GM10248 (cell line): ENCODE data around the gene CHST15.

Source experiments
- CTCF ChIA-PET: fragments of 300-600 bp; sonication (Branson Sonifier 250); formaldehyde crosslinking; extraction: SDS; loops from one replicate; lab custom pipeline; 2021; ENCODE audit warnings: antibody characterized with exemption; lab: Yijun Ruan, JAX
- POLR2A ChIA-PET: fragments of 350-650 bp; sonication (Branson Sonifier 250); formaldehyde crosslinking; extraction: SDS; loops from one replicate; lab custom pipeline; 2020; ENCODE audit warnings: antibody characterized with exemption; lab: Yijun Ruan, JAX
- DNase-seq: peaks from one replicate; pipeline ENCODE4 v3.0.0; 2012; ENCODE audit errors: extremely low spot score
- CTCF ChIP-seq: IDR thresholded peaks from 2 replicates; pipeline ENCODE4 v1.5.1; 2012; ENCODE audit warnings: mild to moderate bottlenecking, low read depth; ENCODE audit errors: extremely low read depth, missing control alignments, control extremely low read depth

The CHST15 gene

DNA sequence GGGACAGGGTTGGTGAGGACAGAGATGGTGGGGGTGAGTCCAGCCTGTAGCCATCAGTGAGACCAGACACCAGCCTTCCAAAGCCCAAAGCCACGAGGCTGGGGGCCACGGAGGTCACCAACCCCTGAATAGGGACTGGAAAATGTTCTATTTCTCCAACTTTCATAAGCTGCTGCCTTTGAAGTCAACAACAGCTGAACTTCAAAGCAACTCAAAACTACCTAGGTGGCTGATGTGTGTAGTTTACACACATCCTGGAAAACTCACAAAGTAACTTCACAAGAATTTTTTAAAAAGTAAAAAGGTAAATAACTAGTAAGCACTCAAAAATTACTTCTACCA lies 88.8 kb downstream of the CHST15 start:
- ChIA-PET POLR2A (no interaction called here), CTCF (interaction anchor here (4.0 to 13.9 kb wide), 2 partner anchors 10 to 384 kb away, joined by 17 to 341 read pairs; no protein-coding TSS in a partner anchor)
- TF ChIP-seq CTCF, result no peak
- DNase-seq, result no peak

- no peak for TF ChIP-seq CTCF
- ChIA-PET POLR2A (no interaction called here), CTCF (interaction anchor here (4.0 to 13.9 kb wide), 2 partner anchors 9 to 384 kb away, joined by 17 to 341 read pairs; no protein-coding TSS in a partner anchor)
- no peak for DNase-seq
Measured at GRCh38 chr10:124003871-124004662, 89.3 kb downstream of the CHST15 start.

GRCh38 chr10:124003481-124003870 lies 89.9 kb downstream of the CHST15 start:
- CTCF ChIA-PET, result interaction anchor here (4.0 to 13.9 kb wide), 2 partner anchors 9 to 385 kb away, joined by 17 to 341 read pairs; no protein-coding TSS in a partner anchor
- POLR2A ChIA-PET, result no interaction called here

DNA sequence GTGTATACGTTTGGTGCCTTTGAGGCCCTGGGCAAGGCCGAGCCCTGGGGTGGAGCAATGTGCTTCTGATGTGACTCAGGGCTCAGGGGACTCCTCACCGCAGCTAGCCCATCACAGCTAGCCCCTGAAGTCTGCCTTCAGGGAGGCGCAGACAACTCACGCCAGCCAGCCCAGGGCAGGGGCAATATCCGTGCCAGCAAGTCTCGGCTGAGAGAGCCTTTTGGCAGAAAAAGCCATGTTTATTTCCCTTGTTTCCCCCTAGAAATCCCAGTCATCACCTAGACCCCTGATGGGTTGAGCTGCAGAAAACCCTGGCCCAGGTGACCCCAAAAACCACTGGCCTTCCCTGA lies 90.4 kb downstream of the CHST15 start:
- no peak for TF ChIP-seq CTCF
- ChIA-PET CTCF (interaction anchor here (1.0 to 13.9 kb wide), 3 partner anchors 8 to 385 kb away, joined by 3 to 341 read pairs (median 17); no protein-coding TSS in a partner anchor), POLR2A (no interaction called here)
- DNase-seq, result peak; percentile 7

More at GRCh38 chr10:124003481-124003870, 89.9 kb downstream of the CHST15 start:
- no peak for DNase-seq
- TF ChIP-seq CTCF, result no peak

DNA sequence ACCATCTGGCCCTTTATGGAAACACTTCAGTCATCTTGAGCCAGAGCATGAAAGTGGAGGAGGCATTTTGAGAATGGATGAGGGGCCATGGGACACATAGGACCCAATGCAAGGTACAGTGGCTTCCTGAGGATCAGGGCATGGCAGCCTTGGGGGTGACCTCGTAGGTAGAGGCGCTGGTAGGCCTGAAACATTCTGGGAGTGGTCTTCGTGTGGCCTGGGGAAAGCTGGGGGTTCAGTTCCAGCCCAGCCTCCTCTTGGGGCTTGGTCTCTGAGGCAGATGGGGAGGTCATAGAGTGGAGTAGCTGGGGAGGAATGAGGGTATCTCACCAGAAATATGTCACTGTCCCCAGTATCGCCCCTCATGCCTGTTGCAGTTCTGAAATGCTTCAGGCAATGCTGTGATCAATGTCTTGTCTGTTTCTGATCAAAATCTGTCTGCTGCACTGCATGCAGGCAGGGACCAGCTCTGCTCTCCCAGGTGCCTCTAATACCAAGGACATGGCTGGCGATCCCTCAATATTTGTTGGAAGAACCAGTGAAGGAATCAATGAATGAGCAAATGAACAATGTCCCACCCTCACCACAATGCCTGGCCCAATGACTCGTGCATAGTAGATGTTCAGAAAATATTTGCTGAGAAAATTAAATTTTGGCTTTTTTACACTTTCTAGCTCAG lies 90.9 kb downstream of the CHST15 start:
- ChIA-PET POLR2A (no interaction called here), CTCF (interaction anchor here (1.0 to 13.9 kb wide), 3 partner anchors 8 to 386 kb away, joined by 3 to 341 read pairs (median 17); no protein-coding TSS in a partner anchor)
- peak; percentile 8 for DNase-seq
- no peak for TF ChIP-seq CTCF

DNA sequence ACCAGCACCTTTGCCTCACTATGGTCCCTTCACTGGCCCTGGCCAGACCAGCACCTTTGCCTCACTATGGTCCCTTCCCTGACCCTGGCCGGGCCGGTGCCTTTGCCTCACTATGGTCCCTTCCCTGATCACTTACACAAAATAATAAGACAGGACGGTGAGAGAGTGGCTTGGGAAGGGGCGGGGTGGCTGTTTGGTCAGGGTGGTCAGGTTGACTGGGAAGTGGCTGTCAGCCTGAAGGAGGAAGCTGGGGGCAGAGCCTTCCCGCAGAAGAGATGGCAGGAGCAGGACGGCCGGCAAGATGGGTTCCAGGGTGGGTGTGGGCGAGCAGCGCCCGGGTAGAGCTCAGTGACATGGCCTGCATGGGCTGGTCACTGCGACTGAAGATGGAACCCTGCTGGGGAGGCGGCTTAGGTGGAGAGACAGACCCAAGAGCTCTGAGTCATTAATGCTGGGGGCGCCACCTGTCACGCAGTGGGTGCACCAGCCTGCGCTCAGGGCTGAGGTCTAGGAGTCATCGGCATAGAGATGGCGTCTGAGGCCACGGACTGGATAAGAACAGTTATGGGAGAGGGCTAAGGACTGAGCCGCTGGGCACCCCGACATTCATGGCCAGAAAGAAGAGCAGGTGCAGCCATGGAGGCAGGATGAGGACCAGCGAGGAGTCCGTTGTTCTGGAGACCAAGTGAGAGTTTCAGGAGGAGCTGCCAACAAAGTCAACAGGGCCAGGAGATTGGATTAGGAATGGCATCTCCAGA lies 91.8 kb downstream of the CHST15 start:
- DNase-seq, result peak; percentile 8
- CTCF ChIA-PET, result interaction anchor here (13.9 kb wide), 1 partner anchor 387 kb away, joined by 341 read pairs; no protein-coding TSS in a partner anchor
- POLR2A ChIA-PET, result no interaction called here

More for the DNA sequence above, 91.8 kb downstream of the CHST15 start:
- no peak for TF ChIP-seq CTCF
